ENCODE measurements around the gene ACTG1.
A peak's percentile ranks its signal among the peaks of the same experiment; 100 is the strongest.

ACTG1 gene

GRCh38 chr17:81512562-81513371 is at the start of gene ACTG1:
TSS of gene ACTG1 (minus strand) at chr17:81512799. CDS start at chr17:81512354, 445 bp downstream.
- peak; percentile 88 for DNase-seq

- DNase-seq = no peak
Observed at GRCh38 chr17:81561494-81561885, 48.9 kb upstream of the ACTG1 start.

GRCh38 chr17:81558941-81559806 is 46.6 kb upstream of the ACTG1 start:
- no peak for DNase-seq

- no peak for DNase-seq
Observed at GRCh38 chr17:81558115-81558468, 45.5 kb upstream of the ACTG1 start.

GRCh38 chr17:81557276-81558114 is 44.9 kb upstream of the ACTG1 start:
- no peak for DNase-seq

- no peak for DNase-seq
Observed at GRCh38 chr17:81556863-81557262, 44.3 kb upstream of the ACTG1 start.

GRCh38 chr17:81556175-81556691 is 43.6 kb upstream of the ACTG1 start:
- no peak for DNase-seq

- peak; percentile 49 for DNase-seq
Observed at GRCh38 chr17:81553616-81554181, 41.1 kb upstream of the ACTG1 start.

- DNase-seq = peak; percentile 82
Observed at GRCh38 chr17:81553018-81553615, 40.5 kb upstream of the ACTG1 start.

GRCh38 chr17:81552244-81553017 is 39.8 kb upstream of the ACTG1 start, which contains the start of gene FAAP100:
TSS of gene FAAP100 (minus strand) at chr17:81552353. CDS start at chr17:81552330, 23 bp downstream.
- DNase-seq = peak; percentile 48

- no peak for DNase-seq
Observed at GRCh38 chr17:81551458-81552243, 39.1 kb upstream of the ACTG1 start.

- DNase-seq = no peak
Observed at GRCh38 chr17:81550830-81551457, 38.3 kb upstream of the ACTG1 start.

GRCh38 chr17:81550285-81550684 is 37.7 kb upstream of the ACTG1 start:
- DNase-seq = no peak

GRCh38 chr17:81549826-81550225 is 37.2 kb upstream of the ACTG1 start:
- no peak for DNase-seq

GRCh38 chr17:81549031-81549557 is 36.5 kb upstream of the ACTG1 start:
- DNase-seq = no peak

- no peak for DNase-seq
Observed at GRCh38 chr17:81547614-81547982, 35.0 kb upstream of the ACTG1 start.

- no peak for DNase-seq
Observed at GRCh38 chr17:81546906-81547613, 34.5 kb upstream of the ACTG1 start.

GRCh38 chr17:81545160-81545949 is 32.8 kb upstream of the ACTG1 start:
- DNase-seq = no peak
